ENCODE results near the gene LIX1L.
"Not testable (repeated sequence)": the region's sequence is repeated elsewhere in the genome, so short reads cannot be mapped to it uniquely, and the experiment has no call there.

Gene LIX1L

GRCh38 chr1:145937436-145937835, 20.4 kb downstream of the LIX1L start:
- no peak for DNase-seq (ENCODE audit: low read depth)
- no peak overlapping the region for H3K4me3 ChIP-seq (ENCODE audit: control insufficient read depth, low read depth, low read length)
- no peak for TF ChIP-seq CTCF (IDR thresholded peaks at IDR 0.05; ENCODE audit: control insufficient read depth, insufficient read depth, low read depth, low read length, missing control alignments)

DNA sequence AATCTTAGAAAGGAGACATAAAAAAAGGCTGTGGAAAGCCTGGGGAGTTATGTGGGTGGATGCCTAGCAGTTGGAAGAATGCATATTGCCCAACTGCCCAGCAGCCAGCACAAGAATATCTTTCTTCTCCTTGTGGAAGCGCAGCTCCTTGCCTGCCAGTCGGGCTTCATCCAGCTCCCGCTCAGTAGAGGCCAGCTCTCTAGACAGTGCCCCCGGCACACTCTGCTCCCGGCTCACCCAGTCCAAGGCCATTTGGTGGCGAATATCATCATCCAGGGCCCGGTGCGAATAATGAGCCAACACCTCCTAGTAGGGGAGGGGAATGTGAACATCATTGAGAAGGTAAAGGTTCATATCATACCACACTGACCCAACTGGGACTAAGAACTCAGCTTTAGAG, 21.6 kb downstream of the LIX1L start:
- no peak overlapping the region for H3K4me3 ChIP-seq (ENCODE audit: control insufficient read depth, low read depth, low read length)
- no peak for TF ChIP-seq CTCF (IDR thresholded peaks at IDR 0.05; ENCODE audit: control insufficient read depth, insufficient read depth, low read depth, low read length, missing control alignments)
- no peak for DNase-seq (ENCODE audit: low read depth)

- no peak for TF ChIP-seq CTCF (IDR thresholded peaks at IDR 0.05; ENCODE audit: control insufficient read depth, insufficient read depth, low read depth, low read length, missing control alignments)
- DNase-seq (ENCODE audit: low read depth): no peak
- no peak overlapping the region for H3K4me3 ChIP-seq (ENCODE audit: control insufficient read depth, low read depth, low read length)
Observed at GRCh38 chr1:145935708-145936107, 22.1 kb downstream of the LIX1L start.

- not testable (repeated sequence) for DNase-seq (ENCODE audit: low read depth); H3K4me3 ChIP-seq (ENCODE audit: control insufficient read depth, low read depth, low read length)
Observed at GRCh38 chr1:145932522-145933009, 25.3 kb downstream of the LIX1L start.

GRCh38 chr1:145927916-145928643, 29.7 kb downstream of the LIX1L start:
- no peak for DNase-seq (ENCODE audit: low read depth)
- TF ChIP-seq CTCF (IDR thresholded peaks at IDR 0.05; ENCODE audit: control insufficient read depth, insufficient read depth, low read depth, low read length, missing control alignments): no peak
- peak overlapping the region; percentile 82 for H3K4me3 ChIP-seq (ENCODE audit: control insufficient read depth, low read depth, low read length)

DNA sequence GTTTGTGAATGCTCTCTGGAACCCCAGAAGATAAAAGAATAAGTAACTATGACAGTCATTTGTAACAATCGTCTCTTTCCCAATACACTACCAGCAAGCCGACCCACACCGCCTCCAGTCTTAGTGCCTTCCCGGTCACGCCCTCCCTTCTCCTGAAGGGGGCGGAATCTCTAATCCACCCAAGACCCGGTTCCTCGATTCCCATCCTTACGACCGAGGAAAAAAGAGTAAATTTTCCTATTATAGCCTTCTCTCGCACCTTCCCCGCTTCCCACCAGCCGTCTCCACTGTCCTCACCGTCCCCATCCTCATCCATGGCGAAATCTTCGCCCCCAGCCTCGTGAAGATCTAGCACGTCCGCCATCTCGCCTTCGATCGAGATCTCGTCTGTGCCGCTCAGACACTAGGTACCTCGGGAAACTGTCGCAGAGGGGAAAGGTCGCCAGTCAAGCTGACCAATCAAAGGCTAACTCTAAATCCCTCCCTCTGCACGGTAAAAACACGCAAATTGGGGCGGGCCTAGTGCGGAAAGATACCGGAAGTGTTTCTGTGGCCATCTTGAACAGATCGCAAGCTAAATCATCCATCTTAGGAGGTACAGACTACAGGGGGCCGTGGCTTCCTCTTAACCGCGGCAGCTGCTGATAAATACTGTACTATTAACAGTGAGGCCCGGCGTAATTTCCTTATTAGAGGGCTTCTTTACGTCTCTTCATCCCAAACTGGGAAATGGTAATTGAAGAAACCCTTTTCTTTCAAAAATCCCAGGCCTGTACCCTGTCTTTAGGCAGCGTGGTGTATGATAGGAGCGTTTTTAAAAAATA, 30.5 kb downstream of the LIX1L start, which contains the start of gene RBM8A:
Gene RBM8A, minus strand, starts transcription at position 422 of the 824 bp plus-strand sequence. Its CDS starts 58 bp downstream, at position 364.
- H3K4me3 ChIP-seq (ENCODE audit: control insufficient read depth, low read depth, low read length): peak within 1 kb of the TSS; percentile 82
- peak; percentile 72 for TF ChIP-seq CTCF (IDR thresholded peaks at IDR 0.05; ENCODE audit: control insufficient read depth, insufficient read depth, low read depth, low read length, missing control alignments)
- DNase-seq (ENCODE audit: low read depth): peak; percentile 96

DNA sequence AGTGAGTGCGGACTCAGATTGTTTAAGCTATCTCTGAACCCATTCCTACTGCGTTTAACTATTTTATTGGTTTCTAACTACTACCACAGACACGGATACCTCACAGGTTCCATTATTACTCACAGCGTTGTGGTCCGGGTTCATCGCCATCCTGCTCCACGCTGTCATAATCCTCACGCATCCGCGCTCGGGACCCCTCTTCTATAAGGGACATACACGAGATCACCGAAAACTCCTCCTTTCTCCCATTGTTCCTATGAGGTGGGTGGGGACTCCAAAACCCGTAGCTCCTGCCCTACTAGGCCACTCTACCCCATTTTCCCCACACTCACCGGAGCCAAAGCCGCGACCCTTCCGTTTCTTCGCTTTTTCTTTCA, 31.1 kb downstream of the LIX1L start:
- no peak for DNase-seq (ENCODE audit: low read depth)
- H3K4me3 ChIP-seq (ENCODE audit: control insufficient read depth, low read depth, low read length): peak overlapping the region; percentile 82
- no peak for TF ChIP-seq CTCF (IDR thresholded peaks at IDR 0.05; ENCODE audit: control insufficient read depth, insufficient read depth, low read depth, low read length, missing control alignments)
